Measurements from ENCODE around the gene CARD10. TPM values are rescaled to one million over a fixed set of nuclear protein-coding genes. Genes with fewer than 3 reads are reported as not detected.

CARD10 gene
- total RNA-seq, 1 experiment from 2014 or later: 0.26 TPM

- TF ChIP-seq CTCF (conservative IDR thresholded peaks at IDR 0.05; ENCODE audit: low read depth, low read length) (no peak), EZH2 (IDR thresholded peaks at IDR 0.05; ENCODE audit: borderline replicate concordance, low read depth, low read length, poor library complexity, severe bottlenecking) (no peak)
- Histone ChIP-seq H3K36me3 (ENCODE audit: insufficient read depth, low read length, poor library complexity, severe bottlenecking) (no peaks in the 10 kb centered on the region), H3K4me3 (ENCODE audit: low read depth, low read length, poor library complexity, severe bottlenecking) (no peak overlapping the region), H3K4me1 (ENCODE audit: insufficient read depth, low read length, poor library complexity, severe bottlenecking) (peaks cover 4% of the 10 kb centered on the region), H3K27me3 (replicated peaks; ENCODE audit: insufficient read depth, low read depth, low read length, poor library complexity) (no peaks in the 10 kb centered on the region), H3K9me3 (ENCODE audit: low read depth, low read length, poor library complexity, severe bottlenecking) (no peaks in the 10 kb centered on the region), H3K27ac (ENCODE audit: low read depth, low read length, poor library complexity, severe bottlenecking) (no peak overlapping the region)
- intact Hi-C loops (cut with micrococcal nuclease; ENCODE audit: unreplicated experiment): no loop called here
- no peak for DNase-seq (ENCODE audit: low spot score)
- ChIA-PET CTCF (no interaction called here), POLR2A (ENCODE audit: low non-redundant PET) (no interaction called here)
- no TSS peak for BruUV-seq (replicated peaks)
Observed at GRCh38 chr22:37453696-37454095, 65.5 kb downstream of the CARD10 start.

GRCh38 chr22:37451218-37451617, 68.0 kb downstream of the CARD10 start:
- intact Hi-C loops (cut with micrococcal nuclease; ENCODE audit: unreplicated experiment): no loop called here
- Histone ChIP-seq H3K27me3 (replicated peaks; ENCODE audit: insufficient read depth, low read depth, low read length, poor library complexity) (no peaks in the 10 kb centered on the region), H3K4me3 (ENCODE audit: low read depth, low read length, poor library complexity, severe bottlenecking) (no peak overlapping the region), H3K4me1 (ENCODE audit: insufficient read depth, low read length, poor library complexity, severe bottlenecking) (peaks cover 4% of the 10 kb centered on the region), H3K9me3 (ENCODE audit: low read depth, low read length, poor library complexity, severe bottlenecking) (no peaks in the 10 kb centered on the region), H3K27ac (ENCODE audit: low read depth, low read length, poor library complexity, severe bottlenecking) (no peak overlapping the region), H3K36me3 (ENCODE audit: insufficient read depth, low read length, poor library complexity, severe bottlenecking) (no peaks in the 10 kb centered on the region)
- ChIA-PET CTCF (no interaction called here), POLR2A (ENCODE audit: low non-redundant PET) (no interaction called here)
- TF ChIP-seq CTCF (conservative IDR thresholded peaks at IDR 0.05; ENCODE audit: low read depth, low read length) (no peak), EZH2 (IDR thresholded peaks at IDR 0.05; ENCODE audit: borderline replicate concordance, low read depth, low read length, poor library complexity, severe bottlenecking) (no peak)
- DNase-seq (ENCODE audit: low spot score): no peak
- BruUV-seq (replicated peaks): no TSS peak

GRCh38 chr22:37449331-37450001, 69.7 kb downstream of the CARD10 start:
- intact Hi-C loops (cut with micrococcal nuclease; ENCODE audit: unreplicated experiment): no loop called here
- ChIA-PET CTCF (no interaction called here), POLR2A (ENCODE audit: low non-redundant PET) (no interaction called here)
- Histone ChIP-seq H3K9me3 (ENCODE audit: low read depth, low read length, poor library complexity, severe bottlenecking) (no peaks in the 10 kb centered on the region), H3K27ac (ENCODE audit: low read depth, low read length, poor library complexity, severe bottlenecking) (no peak overlapping the region), H3K27me3 (replicated peaks; ENCODE audit: insufficient read depth, low read depth, low read length, poor library complexity) (peaks cover 3% of the 10 kb centered on the region), H3K4me3 (ENCODE audit: low read depth, low read length, poor library complexity, severe bottlenecking) (no peak overlapping the region), H3K4me1 (ENCODE audit: insufficient read depth, low read length, poor library complexity, severe bottlenecking) (no peaks in the 10 kb centered on the region), H3K36me3 (ENCODE audit: insufficient read depth, low read length, poor library complexity, severe bottlenecking) (no peaks in the 10 kb centered on the region)
- no TSS peak for BruUV-seq (replicated peaks)
- DNase-seq (ENCODE audit: low spot score): no peak
- TF ChIP-seq CTCF (conservative IDR thresholded peaks at IDR 0.05; ENCODE audit: low read depth, low read length) (no peak), EZH2 (IDR thresholded peaks at IDR 0.05; ENCODE audit: borderline replicate concordance, low read depth, low read length, poor library complexity, severe bottlenecking) (no peak)

All from A673 (cell line).